Uterus (tissue), 4 donors: ENCODE data around the gene SPTLC2. TPM values are rescaled to one million over a fixed set of nuclear protein-coding genes. Genes with fewer than 3 reads are reported as not detected.
"Not testable (repeated sequence)": the region's sequence is repeated elsewhere in the genome, so short reads cannot be mapped to it uniquely, and the experiment has no call there.

Source experiments
- DNase-seq, 2 donors: peaks; one replicate each; pipeline ENCODE4 v3.0.0-alpha.2; 2019 to 2020
- H3K27ac ChIP-seq, 2 donors: fragments of 200-600 bp; sonication (generic); 1 replicate in 1 of 2; 2 replicates in 1 of 2; pipeline ENCODE4 v1.5.1; 2016 to 2018
- H3K27me3 ChIP-seq, 2 donors: fragments of 200-600 bp; sonication (generic); one replicate each; pipeline ENCODE4 v1.5.1; 2018 to 2019; ENCODE audit warnings: control low read depth in 1 of 2
- H3K36me3 ChIP-seq, 2 donors: fragments of 200-600 bp; sonication (generic); one replicate each; pipeline ENCODE4 v1.5.1; 2019; ENCODE audit warnings: control low read depth in 1 of 2
- H3K4me1 ChIP-seq, 2 donors: fragments of 200-600 bp; sonication (generic); one replicate each; pipeline ENCODE4 v1.5.1; 2018 to 2019; ENCODE audit warnings: control low read depth in 1 of 2
- H3K4me3 ChIP-seq, 2 donors: fragments of 200-600 bp; sonication (generic); 1 replicate in 1 of 2; 2 replicates in 1 of 2; pipeline ENCODE4 v1.5.1; 2018 to 2019; ENCODE audit warnings: mild to moderate bottlenecking in 1 of 2
- H3K9me3 ChIP-seq, 2 donors: fragments of 200-600 bp; sonication (generic); one replicate each; pipeline ENCODE4 v1.5.1; 2019; ENCODE audit warnings: control low read depth in 1 of 2
- POLR2A ChIP-seq, 2 donors: fragments of 450-650 bp; IDR thresholded peaks; one replicate each; pipeline ENCODE4 v1.6.1; 2016; ENCODE audit warnings: antibody characterized with exemption in 2 of 2, mild to moderate bottlenecking in 1 of 2, moderate library complexity in 1 of 2
- intact Hi-C: fragments of 100-400 bp; cut with DNase I; formaldehyde crosslinking; loops from one replicate; pipeline ENCODE4 v1.15.1; 2023; ENCODE audit warnings: low total_unique reads
- total RNA-seq, 4 donors: library from RNA; depleted of rRNA in 3 of 4; stranded (reverse); fragments of >200 nt in 3 of 4; gene quantifications; one replicate each; pipeline versions ENCODE4 v1.1.0 to v1.2.4, GENCODE V29; 2014 to 2023
- TF ChIP-seq, protein P1 (sequence below), 4 experiments: fragments of 200-600 bp in 2 of 4; fragments of 450-650 bp in 2 of 4; sonication (generic) in 2 of 4; IDR thresholded peaks; one replicate each; pipeline ENCODE4 v1.5.1; 2016 to 2019; ENCODE audit warnings: antibody characterized with exemption in 4 of 4, mild to moderate bottlenecking in 2 of 4, moderate library complexity in 1 of 4
- donor health status: DM: yes; HTN: yes; CAD: no.

The SPTLC2 gene
- total RNA-seq, 4 donors from 2014 or later = 12.3 to 64.2 (median 32.1) TPM

DNA sequence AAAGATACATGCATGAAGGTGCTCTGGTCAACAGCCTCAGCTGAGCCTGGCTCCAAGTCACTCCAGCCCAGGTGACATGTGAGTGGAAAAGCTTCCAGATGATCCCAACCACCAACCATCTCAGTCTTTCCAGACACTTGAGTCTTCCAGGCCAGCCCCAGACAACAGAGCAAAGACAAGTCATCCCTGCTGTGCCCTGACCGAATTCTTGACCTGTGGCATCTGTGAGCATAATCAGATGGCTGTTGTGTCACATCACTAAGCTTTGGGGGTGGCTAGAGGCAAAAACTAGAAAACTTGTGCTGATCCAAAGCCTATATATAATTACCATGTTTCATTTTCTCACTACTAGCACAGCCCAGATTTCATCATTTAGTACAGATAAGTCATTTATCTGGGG is 67.0 kb downstream of the SPTLC2 start:
- Histone ChIP-seq H3K36me3 (no peaks in the 10 kb centered on the region), H3K4me1 (no peaks in the 10 kb centered on the region), H3K27ac (no peak overlapping the region), H3K27me3 (no peaks in the 10 kb centered on the region), H3K9me3 (no peaks in the 10 kb centered on the region), H3K4me3 (no peak overlapping the region)
- intact Hi-C loops = no loop called here
- TF ChIP-seq, protein P1, sequence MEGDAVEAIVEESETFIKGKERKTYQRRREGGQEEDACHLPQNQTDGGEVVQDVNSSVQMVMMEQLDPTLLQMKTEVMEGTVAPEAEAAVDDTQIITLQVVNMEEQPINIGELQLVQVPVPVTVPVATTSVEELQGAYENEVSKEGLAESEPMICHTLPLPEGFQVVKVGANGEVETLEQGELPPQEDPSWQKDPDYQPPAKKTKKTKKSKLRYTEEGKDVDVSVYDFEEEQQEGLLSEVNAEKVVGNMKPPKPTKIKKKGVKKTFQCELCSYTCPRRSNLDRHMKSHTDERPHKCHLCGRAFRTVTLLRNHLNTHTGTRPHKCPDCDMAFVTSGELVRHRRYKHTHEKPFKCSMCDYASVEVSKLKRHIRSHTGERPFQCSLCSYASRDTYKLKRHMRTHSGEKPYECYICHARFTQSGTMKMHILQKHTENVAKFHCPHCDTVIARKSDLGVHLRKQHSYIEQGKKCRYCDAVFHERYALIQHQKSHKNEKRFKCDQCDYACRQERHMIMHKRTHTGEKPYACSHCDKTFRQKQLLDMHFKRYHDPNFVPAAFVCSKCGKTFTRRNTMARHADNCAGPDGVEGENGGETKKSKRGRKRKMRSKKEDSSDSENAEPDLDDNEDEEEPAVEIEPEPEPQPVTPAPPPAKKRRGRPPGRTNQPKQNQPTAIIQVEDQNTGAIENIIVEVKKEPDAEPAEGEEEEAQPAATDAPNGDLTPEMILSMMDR (IDR thresholded peaks at IDR 0.05) = no peak
- no peak for TF ChIP-seq POLR2A (IDR thresholded peaks at IDR 0.05)
- no peak for DNase-seq

DNA sequence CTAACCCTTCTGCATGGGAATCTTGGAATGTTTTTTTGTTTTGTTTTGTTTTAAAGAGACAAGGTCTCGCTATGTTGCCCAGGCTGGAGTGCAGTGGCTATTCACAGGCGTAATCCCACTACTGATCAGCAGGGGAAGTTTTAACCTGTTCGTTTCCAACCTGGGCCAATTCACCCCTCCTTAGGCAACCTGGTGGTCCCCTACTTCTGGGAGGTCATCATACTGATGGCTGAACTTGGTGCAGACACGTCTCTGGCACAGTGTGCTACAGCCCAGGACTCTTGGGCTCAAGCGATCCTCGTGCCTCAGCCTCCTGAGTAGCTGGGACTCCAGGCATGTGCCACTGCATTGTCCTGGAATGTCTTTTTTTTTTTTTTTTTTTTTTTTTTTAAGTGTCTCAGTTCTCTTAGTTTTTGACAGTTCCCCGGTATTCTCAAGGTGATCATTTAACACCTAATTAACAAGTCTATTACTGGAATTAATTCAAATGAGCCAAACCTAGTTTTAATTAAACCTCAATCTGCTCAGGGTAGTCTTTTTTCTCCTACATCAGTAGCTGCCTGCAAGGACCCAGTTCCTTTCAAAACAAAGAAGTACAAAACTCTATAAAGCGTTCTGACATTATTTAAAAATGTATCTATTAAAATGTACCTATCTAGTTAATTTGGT is 68.8 kb downstream of the SPTLC2 start:
- Histone ChIP-seq H3K36me3 (no peaks in the 10 kb centered on the region), H3K4me1 (peaks cover 5 to 7% of the 10 kb centered on the region in 2 donors), H3K9me3 (no peaks in the 10 kb centered on the region), H3K4me3 (no peak overlapping the region), H3K27ac (no peak overlapping the region), H3K27me3 (no peaks in the 10 kb centered on the region)
- intact Hi-C loops = no loop called here
- TF ChIP-seq, protein P1 (IDR thresholded peaks at IDR 0.05) = no peak
- TF ChIP-seq POLR2A (IDR thresholded peaks at IDR 0.05) = no peak
- no peak for DNase-seq

DNA sequence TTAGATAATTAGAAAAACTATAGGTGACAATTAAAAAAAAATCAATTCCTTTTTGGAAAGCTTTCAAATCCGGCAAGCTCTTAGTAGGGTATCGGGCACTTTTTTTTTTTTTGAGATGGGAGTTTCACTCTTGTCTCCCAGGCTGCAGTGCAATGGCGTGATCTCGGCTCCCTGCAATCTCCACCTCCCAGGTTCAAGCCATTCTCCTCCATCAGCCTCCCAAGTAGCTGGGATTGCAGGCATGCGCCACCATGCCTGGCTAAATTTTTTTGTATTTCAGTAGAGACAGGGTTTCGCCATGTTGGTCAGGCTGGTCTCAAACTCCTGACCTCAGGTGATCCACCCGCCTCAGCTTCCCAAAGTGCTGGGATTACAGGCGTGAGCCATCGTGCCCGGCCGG is 71.3 kb downstream of the SPTLC2 start:
- DNase-seq, H3K4me1 ChIP-seq, intact Hi-C loops, H3K27ac ChIP-seq, H3K36me3 ChIP-seq, H3K4me3 ChIP-seq, H3K9me3 ChIP-seq, H3K27me3 ChIP-seq: not testable (repeated sequence)

DNA sequence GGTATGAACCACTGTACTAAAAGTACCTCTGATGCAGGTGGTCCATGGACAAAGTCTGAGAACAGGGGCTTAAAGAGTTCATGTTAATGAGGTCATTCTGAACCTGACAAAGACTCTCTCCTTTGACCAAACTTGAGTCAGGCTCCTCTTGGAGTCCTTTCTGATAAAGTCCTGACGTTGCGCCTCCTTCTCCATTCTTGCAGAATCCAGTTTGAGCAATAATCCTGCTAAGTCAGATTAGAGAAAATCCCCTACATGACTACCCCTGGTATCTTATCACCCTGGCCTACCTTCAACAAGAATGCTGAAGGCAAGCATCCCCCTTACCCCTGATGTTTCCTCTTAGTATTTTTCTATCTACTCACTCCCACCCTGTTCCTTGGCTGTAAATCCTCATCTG is 71.9 kb downstream of the SPTLC2 start:
- no peak for TF ChIP-seq POLR2A (IDR thresholded peaks at IDR 0.05)
- TF ChIP-seq, protein P1 (IDR thresholded peaks at IDR 0.05) = no peak
- Histone ChIP-seq H3K9me3 (no peaks in the 10 kb centered on the region), H3K36me3 (no peaks in the 10 kb centered on the region), H3K27me3 (no peaks in the 10 kb centered on the region), H3K4me1 (peaks cover 5 to 7% of the 10 kb centered on the region in 2 donors), H3K4me3 (no peak overlapping the region), H3K27ac (peak overlapping the region; percentile 68 to 80)
- intact Hi-C loops = no loop called here
- no peak for DNase-seq

DNA sequence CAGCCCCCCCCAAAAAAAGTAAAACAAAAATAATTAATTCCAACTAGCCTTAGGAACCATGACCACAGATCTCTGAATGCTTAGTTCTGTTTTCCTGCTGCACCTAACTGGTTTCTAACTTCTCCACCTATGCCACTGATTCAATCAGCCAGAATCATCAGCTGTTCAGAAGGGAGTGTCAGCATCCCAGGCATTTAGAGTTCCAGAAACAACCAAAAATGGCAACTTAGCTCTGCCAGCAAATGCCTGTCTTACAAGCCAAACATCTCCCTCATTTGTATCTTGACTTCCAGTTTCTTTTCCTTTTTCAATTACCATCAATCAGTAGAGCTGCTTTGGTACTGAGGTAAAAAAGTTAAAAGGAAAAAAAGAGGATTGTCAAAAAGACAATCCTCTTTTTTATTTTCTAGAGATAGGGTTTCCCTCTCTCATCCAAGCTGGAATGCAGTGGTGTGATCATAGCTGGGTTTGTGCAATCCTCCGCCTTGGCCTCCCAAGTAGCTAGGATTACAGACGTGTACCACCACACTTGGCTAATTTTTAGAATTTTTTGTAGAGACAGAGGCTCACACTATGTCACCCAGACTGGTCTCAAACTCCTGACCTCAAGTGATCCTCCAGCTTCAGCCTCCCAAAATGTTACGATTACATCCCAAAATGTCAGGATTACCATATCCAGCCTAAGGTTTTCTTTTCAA is 72.7 kb downstream of the SPTLC2 start:
- Histone ChIP-seq H3K4me3 (no peak overlapping the region), H3K36me3 (no peaks in the 10 kb centered on the region), H3K27ac (peak overlapping the region; percentile 68 to 80), H3K27me3 (no peaks in the 10 kb centered on the region), H3K9me3 (no peaks in the 10 kb centered on the region), H3K4me1 (peaks cover 5 to 7% of the 10 kb centered on the region in 2 donors)
- intact Hi-C loops = no loop called here
- TF ChIP-seq POLR2A (IDR thresholded peaks at IDR 0.05) = no peak
- TF ChIP-seq, protein P1 (IDR thresholded peaks at IDR 0.05) = no peak
- no peak for DNase-seq
